RWPE2 (cell line): Measurements from ENCODE around the gene MSRB1.
A peak's percentile ranks its signal among the peaks of the same experiment; 100 is the strongest.
"Not testable (repeated sequence)": the region's sequence is repeated elsewhere in the genome, so short reads cannot be mapped to it uniquely, and the experiment has no call there.

Experiments used
- ATAC-seq: fragments of 200-7000 bp; cut with Tn5 transposase; 3 replicates; pipeline ENCODE4 v1.9.1; 2021; ENCODE audit warnings: low read depth
- DNase-seq: peaks from one replicate; pipeline ENCODE4 v3.0.0-alpha.2; 2020; ENCODE audit warnings: low spot score
- H3K27ac ChIP-seq: fragments of 450-650 bp; 2 replicates; pipeline ENCODE4 v1.5.1; 2017; ENCODE audit warnings: mild to moderate bottlenecking; ENCODE audit not compliant: poor library complexity, severe bottlenecking
- H3K27me3 ChIP-seq: fragments of 250-450 bp; sonication (Bioruptor Pico); 2 replicates; pipeline ENCODE4 v1.5.1; 2021; ENCODE audit warnings: mild to moderate bottlenecking, moderate library complexity; ENCODE audit not compliant: insufficient read depth, poor library complexity, severe bottlenecking
- H3K36me3 ChIP-seq: fragments of 250-450 bp; sonication (Bioruptor Pico); 2 replicates; pipeline ENCODE4 v1.5.1; 2020; ENCODE audit warnings: low read depth, mild to moderate bottlenecking, moderate library complexity
- H3K4me1 ChIP-seq: fragments of 250-450 bp; sonication (Bioruptor Pico); 2 replicates; pipeline ENCODE4 v1.5.1; 2021; ENCODE audit warnings: mild to moderate bottlenecking, moderate library complexity; ENCODE audit not compliant: insufficient read depth, poor library complexity, severe bottlenecking
- H3K4me3 ChIP-seq: fragments of 250-450 bp; sonication (Bioruptor Pico); 2 replicates; pipeline ENCODE4 v1.5.1; 2021; ENCODE audit warnings: mild to moderate bottlenecking, moderate library complexity; ENCODE audit not compliant: severe bottlenecking
- H3K9me3 ChIP-seq: fragments of 250-450 bp; sonication (Bioruptor Pico); 2 replicates; pipeline ENCODE4 v1.5.1; 2021; ENCODE audit warnings: mild to moderate bottlenecking, moderate library complexity; ENCODE audit not compliant: severe bottlenecking
- TF ChIP-seq, protein P1 (sequence below): fragments of 450-650 bp; IDR thresholded peaks from one replicate; pipeline ENCODE4 v1.5.1; 2017; ENCODE audit warnings: mild to moderate bottlenecking, moderate library complexity; ENCODE audit not compliant: poor library complexity, severe bottlenecking

The MSRB1 gene

GRCh38 chr16:1965396-1966001 is 22.5 kb upstream of the MSRB1 start:
- Histone ChIP-seq H3K27ac (peak overlapping the region; percentile 93), H3K9me3 (no peaks in the 10 kb centered on the region), H3K4me3 (peak overlapping the region; percentile 81), H3K36me3 (peaks cover 38% of the 10 kb centered on the region), H3K27me3 (no peaks in the 10 kb centered on the region), H3K4me1 (peaks cover 14% of the 10 kb centered on the region)
- no peak for ATAC-seq
- no peak for DNase-seq
- TF ChIP-seq, protein P1, sequence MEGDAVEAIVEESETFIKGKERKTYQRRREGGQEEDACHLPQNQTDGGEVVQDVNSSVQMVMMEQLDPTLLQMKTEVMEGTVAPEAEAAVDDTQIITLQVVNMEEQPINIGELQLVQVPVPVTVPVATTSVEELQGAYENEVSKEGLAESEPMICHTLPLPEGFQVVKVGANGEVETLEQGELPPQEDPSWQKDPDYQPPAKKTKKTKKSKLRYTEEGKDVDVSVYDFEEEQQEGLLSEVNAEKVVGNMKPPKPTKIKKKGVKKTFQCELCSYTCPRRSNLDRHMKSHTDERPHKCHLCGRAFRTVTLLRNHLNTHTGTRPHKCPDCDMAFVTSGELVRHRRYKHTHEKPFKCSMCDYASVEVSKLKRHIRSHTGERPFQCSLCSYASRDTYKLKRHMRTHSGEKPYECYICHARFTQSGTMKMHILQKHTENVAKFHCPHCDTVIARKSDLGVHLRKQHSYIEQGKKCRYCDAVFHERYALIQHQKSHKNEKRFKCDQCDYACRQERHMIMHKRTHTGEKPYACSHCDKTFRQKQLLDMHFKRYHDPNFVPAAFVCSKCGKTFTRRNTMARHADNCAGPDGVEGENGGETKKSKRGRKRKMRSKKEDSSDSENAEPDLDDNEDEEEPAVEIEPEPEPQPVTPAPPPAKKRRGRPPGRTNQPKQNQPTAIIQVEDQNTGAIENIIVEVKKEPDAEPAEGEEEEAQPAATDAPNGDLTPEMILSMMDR = no peak

DNA sequence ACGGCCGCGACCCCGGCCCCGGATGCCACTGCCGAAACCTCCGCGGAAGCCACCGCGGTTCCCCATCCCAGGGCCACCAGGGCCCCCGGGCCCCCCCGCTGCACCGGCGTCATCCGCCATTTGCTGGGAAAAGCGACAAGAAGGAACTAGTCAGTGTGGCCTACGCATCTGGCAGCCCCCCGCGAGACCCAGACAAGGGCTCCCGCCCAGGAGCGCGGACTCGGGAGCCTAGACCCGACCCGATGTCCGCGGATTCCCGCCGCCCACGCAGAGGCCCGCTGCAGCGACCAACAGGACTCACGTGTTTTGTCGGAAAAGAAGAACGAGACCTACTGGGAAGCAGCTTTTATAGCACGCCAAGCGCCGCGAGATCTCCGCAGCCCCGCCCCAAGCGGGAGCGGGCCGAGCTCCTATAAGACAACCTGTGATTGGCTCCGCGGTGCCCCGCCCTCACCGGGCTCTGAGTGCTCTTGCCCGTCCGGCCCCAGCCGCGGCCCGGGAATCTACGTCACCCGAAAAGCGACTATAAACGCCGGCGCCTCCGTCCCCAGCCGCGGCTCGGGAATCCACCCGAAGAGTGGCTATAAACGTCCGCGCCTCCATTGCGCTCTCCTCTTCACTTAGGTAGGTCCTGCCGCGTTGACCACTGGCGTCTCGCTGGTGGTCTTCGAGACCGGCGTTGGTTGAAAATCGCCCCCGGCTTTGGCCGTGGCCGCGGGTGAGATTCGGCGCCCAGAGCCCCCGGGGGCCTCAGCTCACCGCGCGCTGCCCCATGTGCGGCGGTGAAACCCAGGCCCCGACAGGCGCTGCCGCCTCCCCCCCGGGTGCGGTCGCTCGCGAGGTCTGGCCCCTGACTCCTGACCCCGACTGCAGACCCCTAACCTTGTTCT is 21.8 kb upstream of the MSRB1 start, which contains the start of gene RPS2:
Gene RPS2 (minus strand): TSS at position 321 of the 890 bp plus-strand sequence. CDS start 201 bp downstream, at position 120.
- peak within 1 kb of the TSS; percentile 93 for H3K27ac ChIP-seq
- DNase-seq (peak; percentile 99), ATAC-seq (peak; percentile 62)
- H3K9me3 ChIP-seq = no peaks in the 10 kb centered on the region
- peak within 1 kb of the TSS; percentile 81 for H3K4me3 ChIP-seq
- H3K27me3 ChIP-seq = no peaks in the 10 kb centered on the region
- TF ChIP-seq, protein P1 = no peak
- H3K36me3 ChIP-seq = peaks cover 38% of the 10 kb centered on the region
- H3K4me1 ChIP-seq = peaks cover 14% of the 10 kb centered on the region

DNA sequence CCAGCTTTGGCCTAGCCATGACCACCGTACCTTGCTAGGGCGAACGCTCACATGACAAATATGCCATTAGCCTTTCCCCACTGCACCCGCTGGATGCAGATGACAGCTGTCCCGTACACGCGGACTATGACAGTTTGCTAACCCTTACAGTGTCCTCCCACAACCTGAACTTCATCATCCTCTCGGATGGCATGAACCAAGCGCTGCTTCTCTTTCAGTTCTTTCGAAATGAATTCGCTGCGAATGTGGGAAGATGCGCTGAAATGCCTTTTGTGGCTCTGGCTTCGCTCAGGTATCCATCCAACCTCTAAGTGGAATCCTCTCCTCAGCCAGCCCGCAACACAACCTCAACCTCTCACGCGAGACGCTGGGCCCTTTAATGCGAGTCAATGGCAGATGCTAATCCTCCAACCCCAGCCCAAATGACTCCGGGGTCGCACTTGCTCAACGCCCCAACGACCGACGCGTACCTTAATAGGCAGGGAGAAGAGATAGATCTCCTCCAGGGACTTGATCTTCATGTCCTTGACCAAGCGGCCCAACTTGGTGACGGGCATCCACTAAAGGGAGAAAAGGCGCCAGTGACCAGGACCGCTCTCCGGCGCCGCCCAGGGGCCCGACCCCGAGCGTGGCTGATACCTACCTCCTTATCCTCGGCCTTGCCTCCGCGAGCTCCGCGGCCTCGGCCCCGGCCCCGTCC is 21.0 kb upstream of the MSRB1 start:
- Histone ChIP-seq H3K36me3 (peaks cover 38% of the 10 kb centered on the region), H3K27me3 (no peaks in the 10 kb centered on the region), H3K4me3 (peak overlapping the region; percentile 81), H3K4me1 (peaks cover 14% of the 10 kb centered on the region), H3K27ac (peak overlapping the region; percentile 93), H3K9me3 (no peaks in the 10 kb centered on the region)
- TF ChIP-seq, protein P1 = no peak
- DNase-seq (peak; percentile 35), ATAC-seq (no peak)

DNA sequence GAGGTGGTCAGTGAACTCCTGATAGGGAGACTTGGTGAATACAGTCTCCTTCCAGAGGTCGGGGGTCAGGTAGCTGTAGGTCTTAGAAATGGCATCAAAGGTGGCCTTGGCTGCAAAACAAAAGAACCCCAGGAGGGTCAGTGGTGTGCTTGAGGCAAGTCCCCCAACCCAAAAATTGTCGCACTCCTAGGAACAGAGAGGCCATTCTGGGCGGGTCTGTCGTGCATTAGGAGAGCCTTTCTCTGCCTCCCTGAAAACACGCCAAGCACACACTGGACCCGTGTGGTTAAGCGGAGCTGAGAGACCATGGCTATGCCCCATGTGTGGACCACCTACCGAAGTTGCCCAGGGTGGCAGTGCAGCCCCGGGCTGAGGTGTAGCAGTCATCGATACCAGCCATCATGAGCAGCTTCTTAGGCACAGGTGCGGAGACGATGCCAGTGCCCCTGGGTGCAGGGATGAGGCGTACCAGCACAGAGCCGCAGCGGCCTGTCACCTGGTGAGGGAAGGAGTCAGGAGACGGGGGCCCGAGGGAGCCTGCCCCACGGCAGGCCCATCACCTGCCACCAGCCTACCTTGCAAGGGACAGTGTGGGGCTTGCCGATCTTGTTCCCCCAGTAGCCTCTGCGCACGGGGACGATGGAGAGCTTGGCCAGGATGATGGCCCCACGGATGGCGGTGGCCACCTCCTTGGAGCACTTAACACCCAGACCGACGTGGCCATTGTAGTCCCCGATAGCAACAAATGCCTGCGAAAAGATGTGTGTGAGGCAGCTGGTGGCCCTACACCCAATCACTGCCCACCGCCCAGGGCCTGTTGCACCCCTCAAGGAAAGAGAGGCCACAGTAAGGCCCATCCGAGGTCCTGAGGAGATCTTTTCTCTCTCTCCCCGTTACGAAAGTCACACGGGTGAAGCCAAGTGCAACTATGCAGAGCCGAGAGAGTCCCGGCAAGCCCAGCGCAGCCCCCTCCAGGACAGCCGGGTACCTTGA is 19.5 kb upstream of the MSRB1 start:
- H3K9me3 ChIP-seq, ATAC-seq, H3K27me3 ChIP-seq: not testable (repeated sequence)
- H3K4me3 ChIP-seq = peak overlapping the region; percentile 81
- peaks cover 38% of the 10 kb centered on the region for H3K36me3 ChIP-seq
- H3K4me1 ChIP-seq = peaks cover 14% of the 10 kb centered on the region
- H3K27ac ChIP-seq = peak overlapping the region; percentile 93
- peak; percentile 50 for DNase-seq
